PFSK-1 (cell line): ENCODE results near the gene OR9I1.

ENCODE experiments used
- FOXP2 ChIP-seq: optimal IDR thresholded peaks from 2 replicates; pipeline ENCODE3; 2011; ENCODE audit warnings: borderline replicate concordance, control low read depth, inconsistent platforms; ENCODE audit not compliant: insufficient read depth; ENCODE audit errors: extremely low read length, extremely low read depth
- POLR2AphosphoS5 ChIP-seq: IDR thresholded peaks from 2 replicates; pipeline ENCODE4 v1.6.1; 2012; ENCODE audit warnings: low read depth, mild to moderate bottlenecking, control low read depth, low read length, moderate library complexity
- REST ChIP-seq, 2 experiments: IDR thresholded peaks; 2 replicates each; pipeline versions ENCODE4 v1.6.1 to v1.8.0; 2011 to 2012; ENCODE audit warnings: low read depth in 2 of 2, low read length in 2 of 2, control low read depth in 1 of 2, inconsistent platforms in 1 of 2, mild to moderate bottlenecking in 1 of 2, moderate library complexity in 1 of 2; ENCODE audit not compliant: insufficient read depth in 1 of 2
- SIN3A ChIP-seq: IDR thresholded peaks from 2 replicates; pipeline ENCODE4 v1.6.1; 2012; ENCODE audit warnings: mild to moderate bottlenecking, low read length, moderate library complexity, borderline replicate concordance; ENCODE audit not compliant: insufficient read depth
- TAF1 ChIP-seq: IDR thresholded peaks from 2 replicates; pipeline ENCODE4 v1.6.1; 2012; ENCODE audit warnings: low read length, control low read depth, borderline replicate concordance; ENCODE audit not compliant: insufficient read depth

OR9I1 gene

GRCh38 chr11:58070585-58070984 is 54.7 kb downstream of the OR9I1 start:
- TF ChIP-seq FOXP2 (no peak), SIN3A (no peak), POLR2AphosphoS5 (no peak), TAF1 (no peak), REST (IDR thresholded peaks at IDR 0.05; ENCODE audit: insufficient read depth in 1 of 2, low read depth in 2 of 2, low read length in 2 of 2) (no peak)

- TF ChIP-seq TAF1 = no peak
- TF ChIP-seq SIN3A = no peak
- TF ChIP-seq REST (IDR thresholded peaks at IDR 0.05; ENCODE audit: insufficient read depth in 1 of 2, low read depth in 2 of 2, low read length in 2 of 2) = no peak
- no peak for TF ChIP-seq POLR2AphosphoS5
- no peak for TF ChIP-seq FOXP2
Measured at GRCh38 chr11:58068655-58069054, 56.7 kb downstream of the OR9I1 start.

- TF ChIP-seq REST (IDR thresholded peaks at IDR 0.05; ENCODE audit: insufficient read depth in 1 of 2, low read depth in 2 of 2, low read length in 2 of 2) = no peak
- TF ChIP-seq FOXP2 = no peak
- TF ChIP-seq POLR2AphosphoS5 = no peak
- no peak for TF ChIP-seq TAF1
- no peak for TF ChIP-seq SIN3A
Measured at GRCh38 chr11:58067685-58068084, 57.6 kb downstream of the OR9I1 start.
